CD4-positive, CD25-positive, alpha-beta regulatory T cell (primary cell): ENCODE measurements around the gene ULK1. TPM values are rescaled to one million over a fixed set of nuclear protein-coding genes. Genes with fewer than 3 reads are reported as not detected.

Source experiments
- ATAC-seq, 2 donors: fragments of 150-1000 bp; cut with Tn5 transposase; one replicate each; pipeline ENCODE4 v1.10.0; 2021; ENCODE audit warnings: low read depth in 2 of 2, moderate number of reproducible peaks in 2 of 2, moderate library complexity in 1 of 2
- DNase-seq, 3 donors: peaks; one replicate each; pipeline versions ENCODE4 v3.0.0 to v3.0.0-alpha.2; 2012 to 2022; ENCODE audit warnings: mixed read lengths in 1 of 3
- H3K27ac ChIP-seq: one replicate; pipeline ENCODE4 v1.7.0; 2013; ENCODE audit warnings: mild to moderate bottlenecking, low read length; ENCODE audit not compliant: insufficient read depth, poor library complexity, severe bottlenecking
- H3K27me3 ChIP-seq: one replicate; pipeline ENCODE4 v1.7.0; 2013; ENCODE audit warnings: low read length; ENCODE audit not compliant: control insufficient read depth, insufficient read depth
- H3K36me3 ChIP-seq: one replicate; pipeline ENCODE4 v1.7.0; 2013; ENCODE audit warnings: mild to moderate bottlenecking, low read length, moderate library complexity; ENCODE audit not compliant: control insufficient read depth, insufficient read depth
- H3K4me1 ChIP-seq: 2 replicates; pipeline ENCODE4 v1.7.0; 2013; ENCODE audit warnings: mild to moderate bottlenecking, low read length; ENCODE audit not compliant: insufficient read depth, control insufficient read depth, poor library complexity, severe bottlenecking
- H3K4me3 ChIP-seq: one replicate; pipeline ENCODE4 v1.7.0; 2013; ENCODE audit warnings: low read depth, mild to moderate bottlenecking, low read length, moderate library complexity
- H3K9me3 ChIP-seq, 2 experiments: 1 replicate in 1 of 2; 2 replicates in 1 of 2; pipeline ENCODE4 v1.7.0; 2013; ENCODE audit warnings: low read length in 2 of 2, mild to moderate bottlenecking in 1 of 2, moderate library complexity in 1 of 2; ENCODE audit not compliant: control insufficient read depth in 2 of 2
- H3K27ac Mint-ChIP-seq, 3 donors: one replicate each; pipeline ENCODE4 v1.8.0; 2020 to 2022; ENCODE audit warnings: mild to moderate bottlenecking in 3 of 3, mixed read lengths in 3 of 3, moderate library complexity in 2 of 3
- H3K27me3 Mint-ChIP-seq: one replicate; pipeline ENCODE4 v1.8.0; 2022; ENCODE audit warnings: mild to moderate bottlenecking, mixed read lengths
- H3K36me3 Mint-ChIP-seq: one replicate; pipeline ENCODE4 v1.8.0; 2020; ENCODE audit warnings: mixed read lengths
- H3K4me1 Mint-ChIP-seq, 4 donors: one replicate each; pipeline ENCODE4 v1.8.0; 2020 to 2022; ENCODE audit warnings: mixed read lengths in 4 of 4, mild to moderate bottlenecking in 1 of 4
- H3K4me3 Mint-ChIP-seq, 4 donors: one replicate each; pipeline ENCODE4 v1.8.0; 2020 to 2022; ENCODE audit warnings: mild to moderate bottlenecking in 4 of 4, mixed read lengths in 4 of 4, moderate library complexity in 3 of 4
- H3K9me3 Mint-ChIP-seq, 7 donors: one replicate each; pipeline ENCODE4 v1.8.0; 2020 to 2022; ENCODE audit warnings: mixed read lengths in 7 of 7, mild to moderate bottlenecking in 3 of 7, moderate library complexity in 2 of 7
- polyA plus RNA-seq, 4 donors: library from polyadenylated mRNA; unstranded; fragments of 300-500 nt; fragmentation: Illumina TruSeq; gene quantifications; one replicate each; pipeline ENCODE4 v1.2.3, GENCODE V29; 2021
- total RNA-seq: library from RNA; stranded (reverse); gene quantifications from one replicate; pipeline ENCODE4 v1.2.3, GENCODE V29; 2022

ULK1 gene
- total and polyA plus RNA-seq, 5 donors from 2014 or later, result 0.20 to 90.0 (median 0.46) TPM

DNA sequence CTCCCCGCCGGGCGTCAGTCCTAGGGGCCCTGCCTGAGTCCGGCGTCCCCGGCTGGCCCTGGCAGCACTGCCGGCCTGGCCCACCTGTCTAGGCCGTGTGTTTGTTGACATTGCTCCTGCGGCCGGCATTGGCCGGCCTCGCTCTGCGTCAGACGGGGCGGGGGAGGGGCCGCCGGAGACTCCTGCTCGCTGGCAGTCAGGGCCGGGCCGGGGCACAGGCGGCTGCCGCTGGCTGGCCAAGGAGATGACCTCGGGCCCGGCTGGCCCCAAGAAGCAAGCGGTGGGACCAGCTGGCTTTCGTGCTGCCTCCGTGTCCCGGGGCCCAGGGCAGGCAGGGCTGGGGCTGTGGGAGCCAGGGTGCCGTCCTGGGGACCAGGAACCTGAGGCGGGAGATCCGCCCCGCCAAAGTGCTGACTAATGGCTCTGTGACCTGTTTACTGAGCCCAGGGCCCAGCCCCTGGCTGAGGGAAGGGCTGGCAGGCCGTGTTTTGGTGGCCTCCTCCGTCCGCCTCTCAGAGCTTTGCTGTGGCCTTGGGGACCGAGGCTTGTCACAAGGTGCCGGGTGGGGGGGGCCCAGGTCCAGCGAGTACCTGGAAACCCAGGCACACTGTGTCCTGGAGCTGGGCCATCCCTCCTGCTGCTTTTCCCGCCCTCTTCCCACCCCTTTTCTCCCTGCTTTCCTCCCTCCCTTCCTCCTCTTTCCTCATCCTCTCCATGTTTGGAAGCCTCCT, 1.8 kb downstream of the ULK1 start:
- H3K4me3 Mint-ChIP-seq, result peak overlapping the region; percentile 88 to 94 (median 93)
- H3K4me1 Mint-ChIP-seq, result peaks cover 0 to 31% (median 7%) of the 10 kb centered on the region in 4 donors
- peaks cover 3% of the 10 kb centered on the region for H3K36me3 Mint-ChIP-seq
- Histone ChIP-seq H3K4me1 (peaks cover 18% of the 10 kb centered on the region), H3K4me3 (peak overlapping the region; percentile 26), H3K36me3 (no peaks in the 10 kb centered on the region), H3K9me3 (no peaks in the 10 kb centered on the region), H3K27me3 (no peaks in the 10 kb centered on the region), H3K27ac (peak overlapping the region; percentile 60)
- DNase-seq (peak; percentile 57 to 82 (median 59)), ATAC-seq (peak; percentile 45 to 46)
- H3K27ac Mint-ChIP-seq, result peak overlapping the region in 2 of 3 donors; percentile 62 to 81
- no peaks in the 10 kb centered on the region for H3K27me3 Mint-ChIP-seq
- H3K9me3 Mint-ChIP-seq, result no peaks in the 10 kb centered on the region

DNA sequence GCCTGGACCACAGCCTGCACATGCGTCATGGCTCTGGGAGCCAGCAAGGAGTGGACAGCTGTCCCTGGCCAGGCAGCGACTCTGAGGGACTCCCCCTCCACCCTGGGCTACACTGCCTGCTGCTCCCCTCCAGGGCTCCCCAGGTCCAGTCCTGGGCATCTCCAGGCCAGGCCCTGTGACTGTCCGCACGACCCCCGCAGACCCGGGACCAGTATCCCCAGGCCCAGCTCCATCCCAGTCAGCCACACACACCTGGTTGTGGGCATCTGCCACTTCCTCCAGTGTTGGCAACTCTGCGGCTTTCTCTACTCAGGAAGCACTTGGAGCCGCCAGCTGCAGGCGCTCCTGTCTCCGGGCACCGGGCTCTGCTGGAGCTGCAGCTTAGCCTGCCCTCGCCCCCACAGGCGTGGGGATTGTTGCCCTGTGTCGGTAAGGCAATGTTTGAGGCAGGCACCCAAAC, 2.4 kb downstream of the ULK1 start:
- no peaks in the 10 kb centered on the region for H3K36me3 ChIP-seq
- peaks cover 3% of the 10 kb centered on the region for H3K36me3 Mint-ChIP-seq
- H3K27ac ChIP-seq, result no peak overlapping the region
- H3K27me3 ChIP-seq, result no peaks in the 10 kb centered on the region
- peak overlapping the region; percentile 72 to 89 (median 82) for H3K4me3 Mint-ChIP-seq
- peaks cover 18% of the 10 kb centered on the region for H3K4me1 ChIP-seq
- DNase-seq (no peak), ATAC-seq (no peak)
- no peaks in the 10 kb centered on the region for H3K27me3 Mint-ChIP-seq
- H3K4me3 ChIP-seq, result no peak overlapping the region
- no peaks in the 10 kb centered on the region for H3K9me3 Mint-ChIP-seq
- no peaks in the 10 kb centered on the region for H3K9me3 ChIP-seq
- H3K27ac Mint-ChIP-seq, result peak overlapping the region in 1 of 3 donors; percentile 62
- peaks cover 0 to 34% (median 7%) of the 10 kb centered on the region in 4 donors for H3K4me1 Mint-ChIP-seq

DNA sequence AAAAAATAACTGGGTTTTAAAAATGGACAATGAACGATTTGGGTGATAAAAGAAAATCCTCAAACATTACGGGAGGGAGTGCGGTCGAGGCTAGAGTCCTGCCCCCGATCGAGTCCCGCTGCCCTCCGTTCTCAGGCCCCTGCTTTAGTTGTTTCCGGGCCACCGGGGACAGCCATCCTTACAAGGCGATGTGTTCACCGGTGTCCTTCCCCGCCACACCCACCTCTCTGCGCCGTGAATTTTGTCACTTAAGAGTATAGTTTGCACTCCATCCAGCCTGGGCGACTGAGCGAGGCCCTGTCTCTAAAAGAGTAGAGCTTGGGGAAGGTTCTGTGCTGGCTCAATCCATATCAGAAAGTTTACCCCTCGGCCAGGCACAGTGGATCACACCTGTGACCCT, 2.9 kb downstream of the ULK1 start:
- no peaks in the 10 kb centered on the region for H3K36me3 ChIP-seq
- no peaks in the 10 kb centered on the region for H3K9me3 Mint-ChIP-seq
- H3K36me3 Mint-ChIP-seq, result peaks cover 3% of the 10 kb centered on the region
- no peak for DNase-seq
- ATAC-seq, result no peak
- H3K27me3 Mint-ChIP-seq, result no peaks in the 10 kb centered on the region
- peak overlapping the region; percentile 65 to 89 (median 74) for H3K4me3 Mint-ChIP-seq
- H3K27ac ChIP-seq, result no peak overlapping the region
- no peak overlapping the region for H3K4me3 ChIP-seq
- H3K9me3 ChIP-seq, result no peaks in the 10 kb centered on the region
- peaks cover 0 to 37% (median 7%) of the 10 kb centered on the region in 4 donors for H3K4me1 Mint-ChIP-seq
- peak overlapping the region in 1 of 3 donors; percentile 62 for H3K27ac Mint-ChIP-seq
- H3K4me1 ChIP-seq, result peaks cover 18% of the 10 kb centered on the region
- no peaks in the 10 kb centered on the region for H3K27me3 ChIP-seq

DNA sequence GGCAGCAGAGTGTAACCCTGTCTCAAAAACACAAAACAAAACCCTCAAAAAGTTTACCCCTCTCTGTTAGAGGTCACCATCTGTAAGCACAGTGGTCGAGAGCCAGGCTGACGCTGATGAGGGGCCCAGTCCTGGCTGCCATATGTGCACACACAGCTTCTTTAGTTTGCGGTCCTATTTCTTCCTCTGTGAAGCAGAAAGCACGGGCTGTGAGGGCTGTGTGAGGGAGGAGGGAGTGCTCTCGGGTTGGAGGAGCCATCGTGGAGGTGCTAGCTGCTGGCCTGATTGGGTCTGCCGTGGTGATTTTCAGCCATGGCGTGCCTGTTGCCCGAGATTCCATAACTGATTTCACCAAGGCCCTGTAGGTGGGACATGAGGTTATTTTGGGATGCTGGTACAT, 3.5 kb downstream of the ULK1 start:
- Histone ChIP-seq H3K4me1 (peaks cover 18% of the 10 kb centered on the region), H3K9me3 (no peaks in the 10 kb centered on the region), H3K27me3 (no peaks in the 10 kb centered on the region), H3K36me3 (no peaks in the 10 kb centered on the region), H3K27ac (no peak overlapping the region), H3K4me3 (no peak overlapping the region)
- Mint-ChIP-seq H3K9me3 (no peaks in the 10 kb centered on the region), H3K4me3 (peak overlapping the region; percentile 52 to 76 (median 66)), H3K27ac (peak overlapping the region in 2 of 3 donors; percentile 32 to 56), H3K36me3 (peaks cover 3% of the 10 kb centered on the region), H3K27me3 (no peaks in the 10 kb centered on the region), H3K4me1 (peaks cover 0 to 37% (median 7%) of the 10 kb centered on the region in 4 donors)
- ATAC-seq, result no peak
- DNase-seq, result no peak

DNA sequence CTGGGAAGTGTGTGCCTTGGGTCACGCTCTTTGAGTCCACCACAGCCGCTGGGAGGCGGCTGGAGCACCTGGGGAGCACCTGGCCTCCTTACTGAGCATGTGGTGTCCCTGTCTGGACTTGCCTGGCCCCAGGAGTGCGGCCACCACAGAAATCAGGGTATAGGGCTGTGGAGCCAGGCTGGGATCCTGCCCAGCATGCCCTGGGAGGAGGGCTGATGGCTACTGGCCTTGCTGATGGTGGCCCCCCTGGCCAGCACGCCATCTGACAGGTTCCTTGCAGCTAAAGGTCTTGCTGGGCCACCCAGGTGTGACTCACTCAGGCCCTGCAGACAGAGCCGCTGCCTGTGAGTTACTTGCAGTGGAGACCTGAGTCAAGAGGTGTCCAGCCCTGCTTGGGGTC, 6.0 kb downstream of the ULK1 start:
- no peak overlapping the region for H3K27ac Mint-ChIP-seq
- no peak for DNase-seq
- ATAC-seq, result no peak
- Histone ChIP-seq H3K27me3 (no peaks in the 10 kb centered on the region), H3K36me3 (no peaks in the 10 kb centered on the region), H3K4me3 (no peak overlapping the region), H3K9me3 (no peaks in the 10 kb centered on the region), H3K27ac (no peak overlapping the region), H3K4me1 (peaks cover 20% of the 10 kb centered on the region)
- no peaks in the 10 kb centered on the region for H3K9me3 Mint-ChIP-seq
- peaks cover 3% of the 10 kb centered on the region for H3K36me3 Mint-ChIP-seq
- peaks cover 0 to 47% (median 7%) of the 10 kb centered on the region in 4 donors for H3K4me1 Mint-ChIP-seq
- H3K4me3 Mint-ChIP-seq, result peak overlapping the region in 1 of 4 donors; percentile 33
- H3K27me3 Mint-ChIP-seq, result no peaks in the 10 kb centered on the region

DNA sequence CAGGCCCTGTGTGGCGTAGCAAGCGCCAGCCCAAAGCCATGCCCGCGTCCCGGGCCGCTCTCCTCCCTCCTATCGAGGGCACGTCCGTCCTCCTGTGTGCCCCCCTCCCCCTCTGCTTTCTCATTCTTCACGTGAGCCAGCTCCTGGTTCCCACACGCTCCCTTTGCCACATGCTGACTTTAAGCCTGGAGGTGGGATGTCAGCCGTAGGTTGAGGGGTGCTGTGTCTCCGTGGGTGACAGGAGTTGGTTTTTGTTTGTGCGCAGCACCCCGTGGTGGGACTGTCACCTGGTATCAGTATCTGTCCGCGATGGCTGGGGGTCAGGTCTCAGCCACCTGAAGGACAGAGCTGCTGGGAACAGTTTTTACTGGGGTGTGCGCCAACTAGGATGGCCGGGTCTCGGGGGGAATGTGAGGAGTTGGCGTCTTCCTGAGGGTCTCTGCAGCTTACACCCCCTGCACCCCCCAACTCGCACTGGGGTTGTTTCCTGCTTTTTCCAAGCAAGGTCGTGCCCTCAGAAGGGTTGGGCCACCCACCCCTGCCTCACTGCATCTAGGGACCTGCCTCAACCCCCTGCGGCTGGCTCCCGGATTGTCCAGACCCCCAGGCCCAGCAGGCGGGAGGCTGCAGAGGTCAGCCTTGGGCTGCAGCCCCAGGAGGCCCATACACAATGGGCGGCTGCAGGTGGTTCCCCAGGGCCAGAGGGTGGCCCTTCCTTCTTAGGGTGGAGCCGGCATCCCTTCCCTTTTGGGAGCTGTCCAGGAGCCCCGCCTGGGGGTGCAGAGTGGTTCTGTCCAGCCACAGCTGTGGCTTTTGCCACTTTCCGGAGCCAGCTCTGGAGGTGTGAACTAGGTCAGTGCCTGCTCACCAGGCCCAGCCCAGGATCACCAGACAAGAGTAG, 7.3 kb downstream of the ULK1 start:
- no peak overlapping the region for H3K27ac Mint-ChIP-seq
- Histone ChIP-seq H3K36me3 (no peaks in the 10 kb centered on the region), H3K27me3 (no peaks in the 10 kb centered on the region), H3K9me3 (no peaks in the 10 kb centered on the region), H3K27ac (no peak overlapping the region), H3K4me3 (no peak overlapping the region), H3K4me1 (peaks cover 11% of the 10 kb centered on the region)
- H3K4me1 Mint-ChIP-seq, result peaks cover 0 to 43% (median 9%) of the 10 kb centered on the region in 4 donors
- no peaks in the 10 kb centered on the region for H3K27me3 Mint-ChIP-seq
- peaks cover 3% of the 10 kb centered on the region for H3K36me3 Mint-ChIP-seq
- DNase-seq, result no peak
- no peak overlapping the region for H3K4me3 Mint-ChIP-seq
- H3K9me3 Mint-ChIP-seq, result no peaks in the 10 kb centered on the region
- no peak for ATAC-seq

DNA sequence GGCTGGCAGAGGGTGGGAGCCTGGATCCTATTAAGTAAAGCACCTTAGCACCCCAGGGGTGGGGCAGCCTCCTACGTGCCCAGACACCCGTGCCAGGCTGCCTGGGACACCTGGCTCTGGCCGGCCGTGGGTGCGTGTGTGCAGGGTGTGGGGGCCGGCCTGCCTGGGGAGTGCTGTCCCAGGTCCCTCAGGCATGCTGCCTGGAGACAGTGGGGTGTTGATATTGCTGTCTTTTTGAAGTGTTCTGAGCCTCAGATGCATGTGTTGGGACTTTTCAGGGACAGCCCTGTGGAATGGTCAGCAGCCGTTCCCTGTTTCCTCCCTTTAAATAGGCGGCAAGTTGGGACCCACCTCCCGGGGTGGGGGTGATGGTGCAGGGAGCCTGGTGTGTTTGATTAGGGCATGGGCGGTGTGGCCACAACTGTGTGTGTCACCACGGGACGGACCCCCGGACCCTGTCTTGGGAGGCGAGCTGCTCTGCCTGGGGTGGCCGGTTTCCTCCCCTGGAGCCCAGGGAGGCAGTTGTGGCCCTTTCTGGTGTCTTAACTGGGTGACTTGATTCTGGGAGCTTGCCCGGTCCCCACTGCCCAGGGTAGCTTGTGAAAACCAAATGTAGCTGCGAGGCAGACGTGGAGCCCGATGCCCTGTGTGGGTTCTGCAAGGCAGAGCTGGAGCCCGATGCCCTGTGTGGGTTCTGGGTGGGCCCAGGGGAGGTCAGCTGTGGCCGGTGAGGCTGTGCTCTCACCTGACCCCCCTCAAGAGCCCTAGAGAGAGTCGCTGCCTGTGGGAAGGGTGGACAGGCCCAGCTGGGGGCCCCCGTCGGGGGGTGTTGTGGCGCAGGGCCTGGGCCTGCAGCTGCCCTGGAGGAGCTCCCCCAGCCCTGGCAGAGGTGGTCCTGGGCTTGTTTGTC, 8.2 kb downstream of the ULK1 start:
- Histone ChIP-seq H3K27ac (no peak overlapping the region), H3K4me1 (peaks cover 9% of the 10 kb centered on the region), H3K4me3 (no peak overlapping the region), H3K27me3 (no peaks in the 10 kb centered on the region), H3K36me3 (no peaks in the 10 kb centered on the region), H3K9me3 (no peaks in the 10 kb centered on the region)
- no peaks in the 10 kb centered on the region for H3K9me3 Mint-ChIP-seq
- no peak overlapping the region for H3K27ac Mint-ChIP-seq
- peaks cover 3% of the 10 kb centered on the region for H3K36me3 Mint-ChIP-seq
- DNase-seq, result no peak
- no peak overlapping the region for H3K4me3 Mint-ChIP-seq
- no peak for ATAC-seq
- no peaks in the 10 kb centered on the region for H3K27me3 Mint-ChIP-seq
- peaks cover 0 to 35% (median 9%) of the 10 kb centered on the region in 4 donors for H3K4me1 Mint-ChIP-seq
